B cell (primary cell): ENCODE results near the gene TMEM125. TPM values are rescaled to one million over a fixed set of nuclear protein-coding genes. Genes with fewer than 3 reads are reported as not detected.

Source experiments
- ATAC-seq: fragments of 200-7000 bp; cut with Tn5 transposase; one replicate; pipeline ENCODE4 v1.10.0; 2021; ENCODE audit warnings: low read depth, mild to moderate bottlenecking, moderate number of reproducible peaks, moderate library complexity
- CTCF ChIA-PET: fragments of 350-600 bp; sonication (Branson Sonifier 250); formaldehyde crosslinking; loops from one replicate; lab custom pipeline; 2021; ENCODE audit warnings: antibody characterized with exemption, inconsistent platforms; lab: Charles Lee
- POLR2A ChIA-PET: fragments of 350-600 bp; sonication (Branson Sonifier 250); formaldehyde crosslinking; loops from one replicate; lab custom pipeline; 2021; ENCODE audit warnings: antibody characterized with exemption; lab: Charles Lee
- DNase-seq: peaks from one replicate; pipeline ENCODE4 v3.0.0; 2013
- H2AFZ ChIP-seq: 2 replicates; pipeline ENCODE4 v1.6.1; 2012; ENCODE audit warnings: mild to moderate bottlenecking, low read depth, low read length; ENCODE audit not compliant: insufficient read depth, poor library complexity, severe bottlenecking
- H3K27ac ChIP-seq, 2 donors: 1 replicate in 1 of 2; 2 replicates in 1 of 2; pipeline ENCODE4 v1.5.1; 2012 to 2013; ENCODE audit warnings: low read length in 2 of 2, mild to moderate bottlenecking in 2 of 2, moderate library complexity in 1 of 2
- H3K27me3 ChIP-seq, 4 experiments: fragments of 200-600 bp in 1 of 4; sonication (generic) in 1 of 4; replicated peaks in 1 of 4; 1 replicate in 2 of 4; 2 replicates in 2 of 4; pipeline versions ENCODE4 v1.6.1 to v1.7.0; 2013 to 2016; ENCODE audit warnings: low read length in 3 of 4, mild to moderate bottlenecking in 2 of 4, mixed read lengths in 1 of 4, moderate library complexity in 1 of 4; ENCODE audit not compliant: insufficient read depth in 4 of 4, control insufficient read depth in 3 of 4; ENCODE audit errors: control extremely low read depth in 1 of 4
- H3K36me3 ChIP-seq, 2 experiments: replicated peaks in 1 of 2; 1 replicate in 1 of 2; 2 replicates in 1 of 2; pipeline versions ENCODE4 v1.6.1 to v1.7.1; 2013; ENCODE audit warnings: low read length in 1 of 2; ENCODE audit not compliant: insufficient read depth in 2 of 2, control insufficient read depth in 1 of 2; ENCODE audit errors: control extremely low read depth in 1 of 2, extremely low read depth in 1 of 2
- H3K4me1 ChIP-seq, 2 donors: fragments of 200-600 bp in 1 of 2; sonication (generic) in 1 of 2; 1 replicate in 1 of 2; 2 replicates in 1 of 2; pipeline versions ENCODE4 v1.5.1 to v1.6.1; 2013 to 2017; ENCODE audit warnings: low read length in 2 of 2; ENCODE audit not compliant: control insufficient read depth in 2 of 2, insufficient read depth in 2 of 2
- H3K4me2 ChIP-seq: replicated peaks from 2 replicates; pipeline ENCODE3; 2012; ENCODE audit warnings: mild to moderate bottlenecking, low read depth, low read length; ENCODE audit not compliant: poor library complexity, severe bottlenecking
- H3K4me3 ChIP-seq, 5 experiments: fragments of 200-600 bp in 1 of 5; sonication (generic) in 1 of 5; 1 replicate in 3 of 5; 2 replicates in 2 of 5; pipeline versions ENCODE4 v1.5.1 to v1.7.0; 2011 to 2016; ENCODE audit warnings: low read length in 4 of 5, mild to moderate bottlenecking in 4 of 5, low read depth in 2 of 5, control low read depth in 1 of 5, moderate library complexity in 1 of 5; ENCODE audit not compliant: insufficient read depth in 1 of 5; ENCODE audit errors: control extremely low read depth in 1 of 5, extremely low read depth in 1 of 5
- H3K79me2 ChIP-seq: fragments of 200-600 bp; sonication (generic); one replicate; pipeline ENCODE4 v1.6.0; 2016; ENCODE audit warnings: low read length; ENCODE audit not compliant: control insufficient read depth, insufficient read depth
- H3K9ac ChIP-seq: fragments of 200-600 bp; sonication (generic); 2 replicates; pipeline ENCODE4 v1.6.1; 2017; ENCODE audit warnings: mild to moderate bottlenecking, low read length, moderate library complexity
- H3K9me3 ChIP-seq, 3 donors: one replicate each; pipeline versions ENCODE4 v1.6.1 to v1.7.1; 2013; ENCODE audit warnings: low read length in 2 of 3; ENCODE audit not compliant: control insufficient read depth in 2 of 3, insufficient read depth in 1 of 3; ENCODE audit errors: control extremely low read depth in 1 of 3
- H4K20me1 ChIP-seq: 2 replicates; pipeline ENCODE4 v1.6.0; 2012; ENCODE audit warnings: mild to moderate bottlenecking, low read length; ENCODE audit not compliant: insufficient read depth, control insufficient read depth, poor library complexity, severe bottlenecking
- H3K27ac Mint-ChIP-seq: one replicate; pipeline ENCODE4 v1.8.0; 2021; ENCODE audit warnings: mixed read lengths
- H3K27me3 Mint-ChIP-seq: one replicate; pipeline ENCODE4 v1.8.0; 2021; ENCODE audit warnings: mixed read lengths
- H3K4me1 Mint-ChIP-seq: one replicate; pipeline ENCODE4 v1.8.0; 2021; ENCODE audit warnings: mixed read lengths
- H3K4me3 Mint-ChIP-seq: one replicate; pipeline ENCODE4 v1.8.0; 2021; ENCODE audit warnings: mixed read lengths
- H3K9me3 Mint-ChIP-seq: one replicate; pipeline ENCODE4 v1.8.0; 2022; ENCODE audit warnings: mixed read lengths; ENCODE audit not compliant: insufficient read depth
- EZH2 ChIP-seq: IDR thresholded peaks from 2 replicates; pipeline ENCODE4 v1.6.1; 2012; ENCODE audit warnings: borderline replicate concordance, low read depth, mild to moderate bottlenecking, moderate library complexity, low read length; ENCODE audit not compliant: insufficient read depth, poor library complexity, severe bottlenecking
- WGBS: methylation state at CpG from one replicate; pipeline ENCODE4 v1.1.5; 2013; ENCODE audit warnings: missing lambda C conversion rate; ENCODE audit not compliant: insufficient coverage; 5-methylcytosine and 5-hydroxymethylcytosine counted together
- intact Hi-C: fragments of 100-400 bp; cut with micrococcal nuclease; formaldehyde crosslinking; loops from one replicate; pipeline ENCODE4 v1.10.0; 2022
- polyA plus RNA-seq: library from polyadenylated mRNA; depleted of rRNA; stranded (reverse); fragments of >200 nt; gene quantifications from 2 replicates; pipeline ENCODE4 v1.2.3, GENCODE V29; 2012
- total RNA-seq, 2 donors: library from RNA; stranded (reverse); fragments of 120-200 nt in 1 of 2; gene quantifications; 1 replicate in 1 of 2; 2 replicates in 1 of 2; pipeline versions ENCODE4 v1.2.3 to v1.2.4, GENCODE V29; 2013 to 2022
- TF ChIP-seq, protein P1 (sequence below): fragments of 200-600 bp; IDR thresholded peaks from one replicate; pipeline ENCODE4 v1.8.0; 2022; ENCODE audit warnings: antibody characterized with exemption, mild to moderate bottlenecking

The TMEM125 gene
- total and polyA plus RNA-seq, 2 donors (not counting 1 experiment from before 2014, with no cell fraction given): not detected

- Histone ChIP-seq H3K9ac (peak overlapping the region; percentile 39), H3K27me3 (peaks cover 0 to 14% (median 4%) of the 10 kb centered on the region in 4 experiments), H3K4me3 (peak overlapping the region in 4 of 5 experiments; percentile 22 to 55 (median 42)), H2AFZ (peak overlapping the region; percentile 75), H3K79me2 (no peaks in the 10 kb centered on the region), H3K27ac (no peak overlapping the region), H3K4me2 (peak overlapping the region; percentile 79), H3K4me1 (peaks cover 14 to 19% of the 10 kb centered on the region in 2 donors), H3K9me3 (peaks cover 0 to 4% (median 0%) of the 10 kb centered on the region in 3 donors), H3K36me3 (no peaks in the 10 kb centered on the region), H4K20me1 (no peaks in the 10 kb centered on the region)
- intact Hi-C loops: no loop called here
- DNase-seq (no peak), ATAC-seq (no peak)
- Mint-ChIP-seq H3K9me3 (no peaks in the 10 kb centered on the region), H3K4me3 (peak overlapping the region; percentile 79), H3K27ac (no peak overlapping the region), H3K27me3 (peaks cover 24% of the 10 kb centered on the region), H3K4me1 (peaks cover 26% of the 10 kb centered on the region)
- ChIA-PET CTCF (no interaction called here), POLR2A (no interaction called here)
- 7% methylated on average over 25 of the region's 29 CpGs for WGBS
- TF ChIP-seq EZH2: no peak
- TF ChIP-seq, protein P1, sequence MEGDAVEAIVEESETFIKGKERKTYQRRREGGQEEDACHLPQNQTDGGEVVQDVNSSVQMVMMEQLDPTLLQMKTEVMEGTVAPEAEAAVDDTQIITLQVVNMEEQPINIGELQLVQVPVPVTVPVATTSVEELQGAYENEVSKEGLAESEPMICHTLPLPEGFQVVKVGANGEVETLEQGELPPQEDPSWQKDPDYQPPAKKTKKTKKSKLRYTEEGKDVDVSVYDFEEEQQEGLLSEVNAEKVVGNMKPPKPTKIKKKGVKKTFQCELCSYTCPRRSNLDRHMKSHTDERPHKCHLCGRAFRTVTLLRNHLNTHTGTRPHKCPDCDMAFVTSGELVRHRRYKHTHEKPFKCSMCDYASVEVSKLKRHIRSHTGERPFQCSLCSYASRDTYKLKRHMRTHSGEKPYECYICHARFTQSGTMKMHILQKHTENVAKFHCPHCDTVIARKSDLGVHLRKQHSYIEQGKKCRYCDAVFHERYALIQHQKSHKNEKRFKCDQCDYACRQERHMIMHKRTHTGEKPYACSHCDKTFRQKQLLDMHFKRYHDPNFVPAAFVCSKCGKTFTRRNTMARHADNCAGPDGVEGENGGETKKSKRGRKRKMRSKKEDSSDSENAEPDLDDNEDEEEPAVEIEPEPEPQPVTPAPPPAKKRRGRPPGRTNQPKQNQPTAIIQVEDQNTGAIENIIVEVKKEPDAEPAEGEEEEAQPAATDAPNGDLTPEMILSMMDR: no peak
Measured at GRCh38 chr1:43270421-43271095, 775 bp downstream of the TMEM125 start.
